AML-193 (cell line): ENCODE data around the gene SLC38A2.
A peak's percentile ranks its signal among the peaks of the same experiment; 100 is the strongest.

Source experiments
- DNase-seq, 2 experiments: peaks; one replicate each; lab custom pipeline; 2025; lab: John Stamatoyannopoulos, UW

Gene SLC38A2

DNA sequence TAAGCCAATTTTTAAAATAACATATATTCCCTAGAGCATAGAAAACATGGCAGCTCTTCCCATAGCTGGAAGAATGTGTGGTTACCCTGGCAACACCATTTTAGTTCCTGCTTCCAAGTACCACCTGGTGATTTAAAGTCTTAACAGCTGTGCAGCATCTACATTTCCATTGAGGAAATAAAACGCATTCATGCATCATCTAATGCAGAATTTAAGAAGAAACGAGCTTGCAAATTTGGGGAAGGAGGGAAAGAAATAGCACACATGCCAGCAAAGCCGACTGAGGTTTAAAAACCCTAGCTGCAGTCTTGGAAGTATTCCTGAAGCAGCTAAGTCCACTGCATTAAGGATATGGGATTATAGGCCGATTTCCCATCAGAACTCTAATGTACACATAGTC lies 22.8 kb upstream of the SLC38A2 start:
- DNase-seq, result no peak

DNA sequence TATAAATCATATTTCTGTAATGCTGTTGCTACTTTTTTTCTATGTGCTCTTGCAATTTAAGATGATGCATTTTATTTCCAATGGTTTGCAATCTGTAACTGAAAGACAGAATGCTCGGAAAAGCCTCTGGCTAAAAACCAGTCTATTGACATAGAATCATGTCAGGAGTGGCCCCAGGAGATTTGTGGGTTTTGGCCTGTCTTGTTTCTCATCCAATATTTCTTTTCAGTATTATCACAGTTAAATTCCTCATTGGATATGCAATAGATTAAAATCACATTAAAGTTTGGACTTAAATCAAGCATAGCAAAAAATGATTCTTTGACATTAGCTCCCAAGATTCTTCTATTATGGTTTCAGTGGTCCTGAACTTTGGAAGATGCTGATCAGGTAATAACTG lies 19.1 kb upstream of the SLC38A2 start:
- DNase-seq, result no peak

DNA sequence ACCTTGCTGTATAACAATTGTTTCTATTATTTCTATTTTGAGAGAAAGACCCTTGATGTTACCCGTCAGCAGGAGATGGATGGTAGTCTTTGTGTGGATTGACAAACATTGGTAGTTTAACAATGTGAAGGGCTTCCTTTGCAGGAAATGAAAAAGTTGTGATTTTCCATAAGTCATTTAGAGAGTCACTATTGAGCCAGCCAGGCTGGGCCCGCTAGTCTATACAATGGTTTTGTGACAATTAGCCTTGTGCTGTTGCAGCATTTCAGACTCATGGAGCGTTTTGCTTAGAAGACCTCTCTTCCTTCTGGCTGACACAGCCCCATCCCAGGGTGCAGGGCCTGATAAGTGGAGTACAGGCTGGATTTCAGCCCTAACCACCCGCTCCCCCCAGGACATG lies 18.3 kb upstream of the SLC38A2 start:
- DNase-seq, result no peak

DNA sequence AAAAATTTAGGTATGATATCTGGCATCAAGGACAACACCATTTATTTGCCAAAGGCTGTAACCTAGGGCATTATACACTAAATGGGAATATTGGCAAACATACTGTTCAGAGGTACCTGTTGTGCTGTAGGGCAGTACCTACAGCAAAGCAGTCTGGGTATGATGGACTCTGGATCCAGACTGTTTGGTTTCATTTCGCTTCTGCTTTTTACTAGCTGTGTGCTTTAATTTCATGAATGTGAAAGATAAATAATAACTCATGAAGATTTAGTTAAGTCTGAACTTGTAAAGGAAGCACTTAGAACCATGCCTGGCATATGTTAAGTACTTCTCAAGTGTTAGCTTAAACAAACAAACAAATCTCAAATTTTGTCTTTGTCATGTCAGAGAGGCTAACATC lies 17.7 kb upstream of the SLC38A2 start:
- DNase-seq, result no peak

DNA sequence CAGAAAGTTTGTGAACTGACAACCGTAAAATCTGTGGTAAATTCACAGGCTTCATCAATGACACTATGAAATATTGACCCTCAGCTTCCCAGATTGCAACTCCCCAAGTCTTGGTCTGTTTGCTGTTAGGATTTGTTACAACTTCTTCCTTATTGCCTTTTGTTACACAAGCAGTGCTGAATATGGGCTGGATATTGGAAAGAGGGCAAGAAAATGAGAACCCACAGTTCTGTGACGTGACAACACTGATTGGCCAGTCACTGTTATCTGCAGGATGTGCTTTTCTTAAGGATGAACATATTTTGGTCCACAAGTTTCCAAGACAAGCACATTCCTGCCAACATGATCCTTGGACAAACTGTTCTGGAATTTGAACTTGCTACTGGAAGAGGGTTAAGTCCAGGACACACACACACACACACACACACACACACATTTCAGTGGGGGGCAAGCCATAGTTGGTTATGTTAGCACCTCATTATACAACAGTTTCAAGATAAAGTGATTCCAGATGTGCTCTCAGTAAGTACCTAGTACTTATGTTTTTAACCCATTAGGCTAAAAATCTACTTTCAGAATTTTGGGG lies 16.6 kb upstream of the SLC38A2 start:
- no peak for DNase-seq

DNA sequence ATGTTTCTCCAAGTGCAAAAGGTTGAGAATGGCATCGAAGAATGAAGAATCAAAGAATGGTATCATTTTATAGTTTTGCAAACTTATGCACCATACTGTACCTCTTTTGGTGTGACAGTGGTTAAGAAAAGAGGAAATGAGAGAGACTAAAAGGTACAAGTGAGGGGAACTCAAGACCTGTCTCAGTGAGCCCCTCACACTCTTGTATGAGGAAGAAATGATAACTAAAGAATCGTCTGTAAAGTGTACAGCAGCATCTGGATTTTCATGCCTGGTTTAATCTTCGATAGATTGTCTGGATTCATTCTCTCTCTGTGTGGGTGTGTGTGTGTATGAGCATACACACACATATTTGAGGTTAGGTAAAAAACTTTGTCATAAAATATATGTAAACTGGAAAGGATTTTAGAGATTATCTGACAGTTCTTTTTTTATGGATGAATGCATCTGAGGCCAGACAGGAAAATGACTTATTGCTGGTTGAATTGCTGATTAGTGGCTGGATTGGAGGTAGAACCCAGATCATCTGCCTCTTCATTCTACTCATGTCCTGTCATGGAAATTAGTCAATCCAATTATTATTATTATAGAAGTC lies 16.0 kb upstream of the SLC38A2 start:
- no peak for DNase-seq

DNA sequence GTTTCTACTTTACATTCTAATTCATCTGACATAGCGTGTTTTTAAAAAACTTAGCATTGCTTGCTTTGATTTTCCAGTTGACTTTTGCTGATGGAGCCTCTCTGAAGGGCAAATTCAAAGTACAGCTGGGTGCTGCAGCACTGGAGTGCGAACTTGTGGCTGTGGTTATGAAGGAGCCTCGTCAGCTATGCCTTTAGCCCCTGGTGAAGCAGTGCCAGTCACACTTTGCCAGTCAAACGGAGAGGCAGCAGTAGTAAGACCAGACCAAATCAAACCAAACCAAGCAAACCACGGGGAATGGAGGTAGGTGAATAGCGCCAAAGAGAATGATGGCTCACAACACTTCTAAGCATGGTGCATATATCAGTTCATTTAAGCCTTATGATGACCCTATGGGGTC lies 15.1 kb upstream of the SLC38A2 start:
- no peak for DNase-seq

DNA sequence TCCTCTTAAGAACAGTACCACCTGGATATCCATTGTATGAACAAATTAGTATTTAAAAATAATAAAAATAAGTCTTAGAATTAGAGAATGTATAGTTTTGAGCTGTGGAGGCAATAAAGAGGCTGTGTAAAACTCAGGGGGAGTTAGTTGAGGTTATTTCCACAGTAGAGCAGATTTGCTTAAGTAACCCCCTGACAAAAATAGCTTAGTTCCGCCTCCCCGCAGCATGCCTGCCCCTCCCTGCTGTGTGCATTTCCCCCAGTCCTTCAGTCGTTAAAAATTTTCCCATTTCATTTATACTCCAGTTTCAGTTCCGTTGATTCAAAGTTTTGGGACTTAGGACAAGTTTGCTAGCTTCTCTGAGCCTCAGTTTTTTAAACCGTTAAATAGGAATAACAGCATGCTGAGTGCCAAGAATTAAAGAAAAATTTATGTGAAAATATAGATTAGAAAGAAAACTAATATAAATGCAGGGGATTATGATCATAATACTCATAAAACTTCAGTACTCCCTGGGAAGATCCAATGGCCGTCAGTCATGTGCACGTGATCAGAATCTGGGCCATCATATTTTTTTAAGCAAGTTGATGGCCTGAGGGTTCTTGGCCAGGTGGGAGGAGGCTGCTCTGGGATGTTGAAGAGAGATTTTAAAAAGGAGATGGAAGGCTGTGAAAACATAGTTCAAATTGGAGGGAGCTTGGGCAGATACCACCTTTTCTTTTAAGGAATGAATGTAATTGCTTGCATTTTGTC lies 14.5 kb upstream of the SLC38A2 start:
- DNase-seq, result peak; percentile 10 to 16

DNA sequence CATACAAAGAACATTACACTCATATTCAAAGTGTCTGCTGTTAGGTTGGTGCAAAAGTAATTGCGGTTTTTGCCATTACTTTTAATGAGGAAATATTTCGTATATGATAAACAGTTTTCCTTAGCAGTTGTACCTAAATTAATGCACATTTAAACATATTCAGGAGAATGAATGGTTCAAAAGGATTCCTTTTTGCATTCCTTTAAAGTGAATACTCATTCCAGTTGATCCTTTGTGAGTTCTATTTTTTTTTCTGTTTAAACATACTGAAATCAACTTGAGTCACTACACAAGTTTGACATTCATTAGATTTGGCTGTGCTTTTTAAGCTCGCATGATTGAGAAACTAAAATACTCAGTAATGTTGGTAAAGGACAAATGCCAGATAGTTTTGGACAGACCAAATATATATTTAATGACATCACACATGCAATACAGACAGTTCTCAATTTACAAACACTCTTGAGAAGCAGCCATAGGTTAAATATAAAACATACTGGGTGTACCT lies 13.8 kb upstream of the SLC38A2 start:
- no peak for DNase-seq

DNA sequence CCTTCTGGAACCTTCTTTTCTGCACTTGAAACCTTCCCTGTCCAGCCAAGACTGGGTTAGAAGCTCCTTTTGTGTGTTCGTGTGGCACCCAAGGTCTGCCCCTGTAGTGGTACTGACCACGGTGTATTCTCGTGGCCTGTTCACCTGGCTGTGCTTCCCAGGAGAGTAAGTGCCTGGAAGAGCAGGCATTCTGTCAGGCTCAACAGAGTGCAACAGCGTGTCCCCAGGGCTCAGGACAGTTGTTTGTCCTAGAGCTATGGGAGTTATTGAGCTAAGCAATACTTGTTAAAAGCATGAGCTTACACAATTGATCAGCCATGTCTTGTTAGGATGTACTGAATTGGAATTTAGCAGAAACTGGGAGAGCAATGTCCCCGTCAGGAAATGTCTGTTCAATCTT lies 12.9 kb upstream of the SLC38A2 start:
- no peak for DNase-seq

DNA sequence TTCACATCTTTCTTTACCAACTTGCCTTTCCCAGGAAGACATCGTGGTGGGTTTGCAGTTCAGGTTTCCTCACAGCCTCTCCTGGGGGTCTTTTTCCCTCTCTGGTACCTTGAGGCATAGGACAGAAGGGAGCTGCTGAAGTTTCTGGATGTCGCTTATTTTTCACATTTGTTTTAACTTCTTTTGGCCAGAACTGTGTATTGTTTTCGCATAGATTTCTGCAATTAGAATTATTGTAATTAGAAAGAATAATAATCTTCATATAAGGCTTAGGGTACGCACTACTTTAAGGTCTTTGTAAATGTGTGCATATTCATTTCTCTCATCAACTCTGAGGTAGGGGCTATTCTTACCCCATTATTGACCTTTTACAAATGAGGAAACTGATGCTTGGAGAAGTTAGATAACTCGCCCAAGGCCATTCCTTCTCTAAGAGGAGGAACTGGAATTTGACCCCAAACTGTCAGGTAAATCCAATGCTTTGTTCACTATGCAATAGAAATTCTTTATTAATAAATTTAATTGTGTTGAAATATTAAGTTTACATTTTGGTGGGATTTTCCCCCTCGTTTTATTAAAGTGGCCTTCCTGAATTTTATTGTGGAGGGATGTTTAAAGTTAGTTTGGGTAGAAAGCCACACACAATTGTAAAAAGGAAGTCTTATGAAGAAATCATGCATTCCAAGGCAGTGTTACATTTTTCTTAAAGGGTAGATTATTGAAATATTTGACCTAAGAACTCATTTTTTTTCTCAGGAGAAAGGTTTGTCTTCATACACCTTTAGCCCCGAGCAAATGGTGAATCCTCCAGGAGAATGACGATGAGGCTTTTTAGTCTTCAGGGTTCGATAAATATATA lies 12.1 kb upstream of the SLC38A2 start:
- peak; percentile 36 to 43 for DNase-seq

DNA sequence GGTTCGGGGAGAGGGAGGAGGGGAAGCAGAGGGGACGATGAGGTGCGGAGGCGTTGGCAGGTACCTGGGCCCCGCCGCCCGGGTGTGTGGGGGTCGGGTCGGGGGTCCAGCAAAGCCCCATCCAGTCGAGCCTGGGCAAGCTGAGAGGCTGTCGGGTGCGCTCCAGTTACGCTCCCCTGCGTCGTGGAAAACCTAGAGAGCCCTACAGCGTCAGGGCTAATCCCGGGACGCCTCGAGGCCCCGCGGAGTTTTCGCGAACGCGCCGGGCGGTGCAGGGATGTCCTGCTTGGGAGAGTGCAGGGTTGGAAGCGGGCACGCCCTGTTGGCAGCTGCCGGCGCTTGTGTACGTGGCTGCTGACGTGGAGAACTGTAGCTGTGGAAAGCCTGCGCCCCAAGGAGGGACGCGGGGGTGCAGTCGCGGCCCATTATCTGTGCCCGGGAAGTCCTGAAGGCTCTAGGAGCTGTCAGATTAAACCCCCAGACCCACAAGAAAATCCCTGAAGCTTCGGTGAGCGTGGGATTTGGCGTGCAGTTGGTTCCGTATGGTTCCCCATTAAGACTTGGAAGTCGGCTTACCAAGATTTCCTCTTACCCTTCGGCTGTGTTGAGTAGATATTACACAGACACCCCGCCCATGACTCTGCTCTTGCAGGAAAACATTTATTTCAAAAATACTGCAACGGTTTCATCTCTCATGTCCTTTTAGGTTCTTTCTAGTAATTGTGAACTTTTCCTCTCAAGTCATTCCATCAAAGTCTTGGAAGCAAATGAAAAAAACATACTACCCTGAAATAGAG lies 11.3 kb upstream of the SLC38A2 start:
- peak; percentile 67 to 72 for DNase-seq

DNA sequence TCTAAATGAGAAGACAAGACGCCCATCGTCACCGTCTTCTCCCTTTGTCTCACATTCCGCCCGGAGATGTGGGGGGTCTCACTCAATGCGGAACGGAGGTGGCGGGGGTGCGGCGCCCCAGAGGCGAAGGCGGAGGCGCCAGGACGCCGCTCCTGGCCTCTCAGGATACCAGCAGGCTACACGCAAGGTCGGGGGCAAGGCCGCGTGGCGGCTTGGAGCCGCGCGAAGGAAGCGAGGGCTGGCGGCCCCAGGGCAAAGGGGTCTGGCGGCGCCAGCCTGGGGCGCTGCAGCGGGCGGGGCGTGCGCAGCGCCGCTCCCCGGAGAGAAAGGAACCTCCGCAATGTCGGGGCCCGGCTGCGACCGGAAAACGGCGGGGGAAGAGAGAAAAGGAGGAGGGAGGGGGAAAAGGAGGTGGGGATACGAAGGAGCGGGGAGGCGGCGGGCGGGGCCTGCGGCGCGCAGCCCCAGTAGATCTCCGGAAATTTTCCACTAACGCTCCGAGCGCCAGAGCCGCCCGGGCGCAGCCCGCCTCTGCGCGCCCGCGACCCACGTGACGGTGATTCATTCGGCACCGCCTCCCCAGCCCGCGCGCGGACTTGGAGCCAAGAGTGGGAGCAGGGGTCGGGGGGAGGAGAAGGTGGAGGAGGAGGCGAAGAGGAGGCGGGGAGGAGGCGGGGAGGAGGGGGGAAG lies 10.5 kb upstream of the SLC38A2 start:
- peak; percentile 90 to 92 for DNase-seq

DNA sequence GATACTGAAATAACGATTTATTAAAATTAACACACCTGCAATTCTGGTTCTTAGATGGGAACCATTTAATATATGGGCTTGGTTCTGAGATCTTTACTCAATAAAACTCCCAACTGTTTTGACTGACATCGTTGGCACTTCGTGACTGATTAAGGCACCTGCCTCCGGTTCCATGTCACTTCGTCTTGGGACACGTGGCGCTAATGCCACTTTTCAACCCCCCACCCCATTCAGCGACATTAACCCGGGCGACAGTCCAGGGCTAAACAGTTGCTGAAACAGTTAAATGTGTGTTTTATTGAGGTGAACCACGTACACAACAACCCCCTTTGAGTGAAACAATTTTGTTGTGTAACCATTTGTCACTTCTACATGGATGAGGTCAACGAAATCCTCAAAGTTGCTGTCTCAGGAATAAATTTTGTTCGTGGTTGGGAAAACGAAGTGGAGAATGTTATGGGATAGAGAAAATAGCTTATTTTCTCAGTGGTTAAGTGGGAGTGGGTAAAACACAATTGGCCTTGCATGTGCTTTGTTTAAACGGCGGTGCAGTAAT lies 9.9 kb upstream of the SLC38A2 start:
- DNase-seq, result peak in 1 of 2 experiments; percentile 6

DNA sequence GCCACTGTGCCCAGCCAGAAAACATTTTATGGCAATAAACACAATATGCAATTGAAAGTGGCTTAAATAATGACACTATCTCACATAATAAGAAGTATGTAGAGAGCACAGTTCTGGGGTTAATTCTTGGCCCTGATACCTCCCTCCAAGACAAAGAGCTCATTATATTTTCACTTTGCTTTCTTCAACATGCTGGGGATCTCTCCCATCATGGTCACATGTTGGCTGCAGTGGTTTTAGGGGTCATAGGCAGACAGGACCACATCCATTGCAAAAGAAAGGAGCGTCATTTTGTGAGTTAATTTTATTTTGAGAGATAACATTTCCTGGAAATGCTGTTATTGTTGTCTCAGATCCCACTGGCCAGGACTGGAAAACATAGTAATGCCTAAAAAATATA lies 8.3 kb upstream of the SLC38A2 start:
- DNase-seq, result no peak

DNA sequence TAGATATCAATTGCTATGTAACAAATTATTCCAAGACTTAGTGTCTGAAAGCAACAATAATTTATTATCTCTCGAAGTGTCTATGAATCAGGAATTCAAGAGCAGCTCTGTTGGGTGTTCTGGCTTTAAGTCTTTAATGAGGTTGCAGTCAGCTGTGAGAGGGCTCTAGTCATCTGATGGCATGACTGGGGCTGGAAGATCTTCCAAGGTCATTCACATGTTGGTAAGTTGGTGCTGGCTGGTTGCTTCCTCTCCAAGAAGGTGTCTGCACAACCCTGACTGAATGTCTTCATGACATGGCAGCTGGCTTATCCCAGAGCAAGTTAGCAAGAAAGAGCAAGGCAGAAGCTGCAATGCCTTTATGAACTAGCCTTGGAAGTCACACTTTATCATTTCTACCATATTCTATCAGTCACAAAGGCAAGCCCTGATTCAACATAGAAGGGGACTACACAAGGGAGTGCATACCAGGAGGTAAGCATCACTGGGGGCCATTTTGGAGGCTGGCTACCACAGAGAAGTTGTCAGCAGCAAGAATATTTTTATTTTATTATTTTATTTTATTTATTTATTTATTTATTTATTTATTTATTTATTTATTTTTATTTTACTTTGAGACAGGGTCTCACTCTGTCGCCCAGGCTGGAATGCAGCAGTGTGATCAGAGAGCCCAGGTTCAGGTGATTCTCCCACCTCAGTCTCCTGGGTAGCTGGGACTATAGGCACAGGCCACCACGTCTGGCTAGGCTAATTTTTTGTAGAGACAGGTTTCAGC lies 7.6 kb upstream of the SLC38A2 start:
- DNase-seq, result no peak

DNA sequence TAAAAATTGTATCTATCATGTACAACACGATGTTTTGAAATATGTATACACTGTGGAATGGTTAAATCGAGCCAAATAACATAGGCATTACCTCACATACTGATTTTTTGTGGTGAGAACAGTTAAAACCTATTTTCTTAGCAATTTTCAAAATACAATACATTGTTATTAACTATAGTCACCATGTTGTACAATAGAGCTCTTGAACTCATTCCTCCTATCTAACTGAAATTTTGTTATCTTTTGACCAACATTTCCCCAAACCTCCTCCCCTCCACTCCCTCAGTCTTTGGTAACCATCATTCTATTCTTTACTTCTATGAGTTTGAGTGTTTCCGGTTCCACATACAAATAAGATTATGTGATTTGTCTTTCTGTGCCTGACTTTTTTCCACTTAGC lies 6.8 kb upstream of the SLC38A2 start:
- no peak for DNase-seq

DNA sequence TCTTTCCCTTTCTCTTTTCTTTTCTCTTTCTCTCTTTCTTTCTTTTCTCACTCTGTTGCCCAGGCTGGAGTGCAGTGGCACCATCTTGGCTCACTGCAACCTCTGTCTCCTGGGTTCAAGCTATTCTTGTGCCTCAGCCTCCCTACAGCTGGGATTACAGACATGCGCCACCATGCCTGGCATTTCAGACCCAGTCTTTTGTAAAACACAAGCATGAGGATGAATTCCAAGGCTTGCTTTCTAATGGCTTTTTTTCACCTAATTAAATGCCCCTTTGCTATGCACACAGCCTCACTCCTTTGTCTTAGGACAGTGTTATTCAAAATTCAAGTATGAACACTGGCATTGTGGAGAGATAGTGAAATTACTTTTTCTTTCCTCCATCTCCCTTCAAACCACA lies 6.0 kb upstream of the SLC38A2 start:
- DNase-seq, result no peak

DNA sequence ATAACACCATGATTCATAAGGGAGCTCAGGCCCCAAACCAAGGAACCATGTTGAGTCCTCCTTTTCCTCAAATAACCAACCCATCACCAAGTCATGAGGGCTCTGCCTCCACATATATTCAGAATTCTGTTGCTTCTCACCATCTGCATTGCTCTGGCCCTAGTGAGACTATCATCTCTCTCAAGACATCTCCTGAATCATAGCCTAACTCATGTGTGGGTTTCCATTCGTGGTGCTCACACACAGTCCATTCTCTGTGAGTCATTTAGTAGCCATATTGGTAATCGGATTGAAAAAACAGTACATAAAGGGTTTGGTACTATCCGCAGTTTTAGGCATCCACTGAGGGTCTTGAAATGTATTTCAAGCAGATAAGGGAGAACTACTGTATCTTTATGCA lies 5.1 kb upstream of the SLC38A2 start:
- DNase-seq, result no peak

DNA sequence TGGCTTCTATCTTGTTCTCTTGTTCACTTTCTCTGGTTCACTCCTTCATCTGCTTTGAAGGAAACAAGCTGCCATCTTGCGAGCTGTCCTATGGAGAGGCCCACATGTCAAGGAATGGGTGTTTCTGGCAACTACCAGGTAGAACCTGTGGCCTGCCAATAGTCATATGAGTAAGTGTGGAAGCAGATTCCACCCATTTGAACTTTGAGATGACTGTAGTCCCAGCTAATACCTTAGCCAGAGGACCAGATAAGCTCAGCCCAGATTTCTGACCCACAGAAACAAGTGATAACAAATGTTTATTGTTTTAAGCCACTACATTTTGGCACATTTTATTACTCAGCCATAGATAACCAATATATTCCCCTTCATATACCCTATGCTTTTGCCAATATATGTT lies 4.0 kb upstream of the SLC38A2 start:
- no peak for DNase-seq
